IPS DF 19.7 (cell line): Measurements from ENCODE around the gene MAPK12.
"Not testable (repeated sequence)": the region's sequence is repeated elsewhere in the genome, so short reads cannot be mapped to it uniquely, and the experiment has no call there.

Source experiments
- DNase-seq: peaks from one replicate; pipeline ENCODE4 v3.0.0-alpha.2; 2013; ENCODE audit warnings: low read depth, low spot score

The MAPK12 gene

GRCh38 chr22:50216055-50216683 is 45.3 kb downstream of the MAPK12 start:
- no peak for DNase-seq

- no peak for DNase-seq
Measured at GRCh38 chr22:50215297-50216054, 46.0 kb downstream of the MAPK12 start.

GRCh38 chr22:50213263-50213662 is 48.2 kb downstream of the MAPK12 start:
- no peak for DNase-seq

- no peak for DNase-seq
Measured at GRCh38 chr22:50211147-50211546, 50.3 kb downstream of the MAPK12 start.

GRCh38 chr22:50210378-50211139 is 50.9 kb downstream of the MAPK12 start:
- DNase-seq: no peak

- DNase-seq: no peak
Measured at GRCh38 chr22:50209893-50210292, 51.6 kb downstream of the MAPK12 start.

- no peak for DNase-seq
Measured at GRCh38 chr22:50208939-50209892, 52.3 kb downstream of the MAPK12 start.

- DNase-seq: no peak
Measured at GRCh38 chr22:50208430-50208938, 53.0 kb downstream of the MAPK12 start.

- DNase-seq: no peak
Measured at GRCh38 chr22:50207383-50208140, 53.9 kb downstream of the MAPK12 start.

GRCh38 chr22:50206599-50206998 is 54.9 kb downstream of the MAPK12 start:
- no peak for DNase-seq

- no peak for DNase-seq
Measured at GRCh38 chr22:50205781-50206569, 55.5 kb downstream of the MAPK12 start.

GRCh38 chr22:50204998-50205397 is 56.5 kb downstream of the MAPK12 start:
- not testable (repeated sequence) for DNase-seq

- DNase-seq: no peak
Measured at GRCh38 chr22:50204571-50204970, 56.9 kb downstream of the MAPK12 start.

GRCh38 chr22:50203288-50203687 is 58.2 kb downstream of the MAPK12 start:
- no peak for DNase-seq
